GM18519 (cell line): ENCODE measurements around the gene EFNA5.

Experiments used
- ATAC-seq: cut with Tn5 transposase; IDR thresholded peaks from one replicate; pipeline ENCODE4 v1.9.1; 2021; ENCODE audit warnings: mild to moderate bottlenecking, moderate library complexity; ENCODE audit not compliant: unreplicated experiment, low FRiP score

EFNA5 gene

DNA sequence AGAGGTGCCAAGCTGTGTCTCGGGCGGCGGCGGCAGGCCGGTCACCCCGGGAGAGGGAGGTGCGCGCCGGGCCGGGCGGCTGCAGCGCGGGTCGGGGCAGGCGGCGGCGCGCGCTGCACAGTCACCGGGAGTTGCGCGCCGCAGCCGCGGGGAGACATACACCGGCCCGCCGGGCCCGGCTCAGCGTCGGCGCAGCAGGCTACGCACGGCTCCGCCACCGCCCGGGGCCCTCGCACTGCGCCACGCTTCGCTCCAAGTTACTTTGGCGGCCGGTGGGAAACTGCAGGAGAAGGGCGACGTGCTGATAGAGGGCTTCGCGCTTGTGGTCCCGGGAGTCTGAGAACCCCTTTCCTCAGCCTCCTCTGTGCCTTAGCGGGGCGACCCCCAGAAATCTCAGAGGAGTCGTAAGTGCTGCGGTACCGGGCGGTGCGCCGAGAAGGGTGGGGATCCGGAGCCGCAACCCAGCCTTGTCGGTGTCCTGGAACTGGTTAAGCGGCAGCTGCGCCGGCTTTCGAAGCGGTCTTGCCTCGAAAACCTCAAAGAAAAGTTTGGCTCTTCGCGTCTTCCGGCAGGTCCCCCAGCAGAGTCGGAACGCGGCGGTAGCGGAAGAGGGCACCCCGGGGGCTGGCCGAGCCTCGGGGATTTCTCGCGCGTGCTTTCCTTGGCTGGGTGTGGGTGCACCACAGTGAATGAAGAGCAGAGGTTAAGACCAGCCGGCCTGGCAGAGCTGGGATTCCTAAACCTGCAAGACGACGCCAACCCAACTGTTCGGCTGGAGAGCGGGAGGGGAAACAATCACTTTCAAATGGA lies at the start of gene EFNA5:
Gene EFNA5 (minus strand): TSS at position 6 of the 810 bp plus-strand sequence.
- no peak for ATAC-seq

DNA sequence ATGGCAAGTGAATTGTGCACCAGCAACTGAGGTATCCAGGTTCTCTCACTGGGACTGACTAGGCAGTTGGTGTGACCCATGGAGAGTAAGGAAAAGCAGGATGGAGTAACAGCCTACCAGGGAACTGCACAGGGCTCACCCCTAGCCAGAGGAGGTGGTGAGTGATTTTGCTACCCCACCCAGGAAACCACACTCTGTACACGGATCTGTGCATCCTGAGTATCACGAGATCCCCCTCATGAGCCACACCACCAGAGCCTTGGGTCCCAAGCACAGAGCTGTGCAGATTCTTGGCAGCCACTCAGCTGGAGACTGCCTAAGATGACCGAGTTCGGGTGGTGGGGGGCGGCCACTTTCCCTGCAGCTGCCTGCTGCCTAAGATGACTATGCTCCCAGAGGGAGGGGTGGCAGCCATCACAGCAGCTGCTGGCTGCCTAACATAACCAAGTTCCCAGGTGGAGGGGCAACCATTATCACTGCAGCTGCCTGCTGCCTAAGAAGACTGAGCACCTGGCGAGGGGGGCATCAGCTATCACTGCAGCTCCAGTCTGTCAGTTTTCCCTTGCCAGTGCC lies 48.4 kb upstream of the EFNA5 start:
- no peak for ATAC-seq

DNA sequence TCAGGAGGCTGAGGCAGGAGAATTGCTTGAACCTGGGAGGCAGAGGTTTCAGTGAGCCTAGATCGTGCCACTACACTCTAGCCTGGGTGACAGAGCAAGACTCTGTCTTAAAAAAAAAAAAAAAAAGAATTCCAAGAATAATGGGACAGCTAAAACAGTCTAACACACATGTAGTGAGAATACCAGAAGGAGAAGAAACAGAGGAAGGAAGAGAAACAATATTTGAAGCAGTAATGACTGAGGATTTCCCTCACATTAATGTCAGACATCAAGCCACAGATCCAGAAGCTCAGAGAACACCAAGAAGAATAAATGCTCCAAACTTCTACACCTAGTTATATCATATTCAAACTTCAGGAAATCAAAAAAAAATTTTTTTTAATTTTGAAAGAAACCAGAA lies 47.1 kb upstream of the EFNA5 start:
- ATAC-seq = no peak

DNA sequence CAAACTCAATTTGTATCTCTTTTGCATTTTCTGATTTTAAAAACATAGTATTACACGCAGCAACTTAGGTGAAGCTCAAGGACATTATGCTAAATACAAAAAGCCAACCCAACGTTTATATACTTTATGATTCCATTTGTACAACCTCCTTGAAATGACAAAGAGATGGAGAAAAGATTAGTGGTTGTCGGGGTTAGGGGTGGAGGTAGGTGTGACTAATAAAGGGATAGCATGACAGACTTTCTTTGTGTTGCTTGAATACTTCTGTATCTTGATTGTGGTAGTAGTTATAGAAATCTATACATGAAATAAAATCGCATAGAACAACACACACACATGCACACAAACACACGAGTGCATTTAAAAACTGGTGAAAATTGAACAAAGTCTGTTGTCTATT lies 42.5 kb upstream of the EFNA5 start:
- no peak for ATAC-seq

DNA sequence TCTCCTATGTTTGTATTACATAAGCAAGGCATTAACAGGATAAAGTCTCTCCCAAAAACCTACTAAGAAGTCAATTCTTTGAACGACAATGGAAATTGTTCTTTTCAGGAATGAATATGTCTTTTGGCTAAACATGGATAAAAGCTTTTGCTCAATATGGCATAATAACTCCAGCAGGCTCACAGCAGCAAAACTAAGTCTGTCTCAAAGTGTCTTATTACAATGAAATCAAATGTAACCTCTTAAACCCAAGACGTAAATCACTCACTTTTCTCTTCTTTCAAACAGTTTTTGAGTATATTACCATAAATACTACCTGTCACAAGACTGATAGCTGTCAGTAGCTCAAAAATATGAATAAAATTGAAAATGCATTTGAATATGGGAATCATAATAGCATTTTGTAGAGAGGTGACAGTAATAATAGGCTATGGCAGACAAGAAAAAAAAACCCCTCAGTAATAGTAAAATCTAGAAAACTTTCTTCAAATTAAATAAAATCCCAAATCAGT lies 41.7 kb upstream of the EFNA5 start:
- no peak for ATAC-seq

DNA sequence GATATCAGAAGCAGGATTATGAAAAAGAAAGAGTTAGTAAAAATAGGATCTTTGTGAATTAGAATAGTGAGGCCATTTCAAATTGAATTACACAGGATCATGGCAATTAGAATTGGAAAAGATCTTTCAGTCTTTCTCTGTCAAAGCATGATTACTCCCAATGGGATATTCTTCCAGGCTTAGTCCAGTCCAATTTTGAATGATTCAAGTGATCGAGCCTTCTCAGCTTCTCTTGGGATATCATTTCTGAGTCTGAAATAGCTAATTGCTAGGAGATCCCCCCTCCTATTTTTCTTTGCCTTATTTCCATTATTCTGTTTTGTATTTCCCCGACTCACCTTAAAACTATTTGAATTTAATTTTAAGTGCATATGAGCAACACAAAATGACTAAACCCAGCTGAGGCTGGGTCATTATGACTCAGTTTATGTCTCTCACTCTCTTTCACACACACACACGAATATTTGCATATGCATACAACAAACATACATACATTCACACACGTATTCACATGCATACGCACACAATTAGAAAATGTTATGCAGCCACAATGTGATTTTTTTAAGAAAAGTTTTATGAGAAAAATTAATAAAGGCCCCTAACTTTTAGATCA lies 34.8 kb upstream of the EFNA5 start:
- ATAC-seq = no peak

DNA sequence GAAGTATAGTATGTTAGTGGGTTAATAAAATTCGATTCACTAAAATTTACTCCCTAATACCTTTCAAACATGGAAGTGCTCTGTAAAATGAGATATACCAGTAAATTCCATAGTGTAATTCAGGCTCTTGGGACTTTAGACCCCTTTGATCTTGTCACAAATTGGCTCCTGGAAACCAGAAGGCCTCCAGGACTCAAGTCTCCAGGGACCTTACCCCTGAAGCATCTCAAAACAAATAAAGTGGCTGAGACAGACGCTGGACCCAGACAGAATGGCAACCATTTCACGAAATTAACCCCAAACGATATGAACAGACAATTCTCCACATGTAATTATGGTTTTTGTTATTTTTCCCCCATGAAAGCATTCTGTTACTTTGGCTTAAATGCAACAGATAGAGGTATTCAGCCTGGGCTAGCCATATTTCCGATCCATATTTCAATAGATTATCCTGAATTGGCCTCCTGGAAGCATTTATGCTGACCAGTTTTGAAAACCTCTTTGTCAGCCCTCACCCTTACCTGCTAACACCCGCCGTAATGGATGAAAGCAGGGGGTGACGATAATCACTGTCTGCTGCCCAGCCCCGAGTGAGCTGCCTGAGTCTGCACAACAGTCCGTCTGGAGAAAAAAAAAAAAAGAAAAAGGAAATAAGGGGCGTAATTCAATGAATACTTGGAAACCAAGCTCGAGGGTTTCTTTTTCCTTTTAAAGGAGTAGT lies 34.1 kb upstream of the EFNA5 start:
- ATAC-seq = no peak

DNA sequence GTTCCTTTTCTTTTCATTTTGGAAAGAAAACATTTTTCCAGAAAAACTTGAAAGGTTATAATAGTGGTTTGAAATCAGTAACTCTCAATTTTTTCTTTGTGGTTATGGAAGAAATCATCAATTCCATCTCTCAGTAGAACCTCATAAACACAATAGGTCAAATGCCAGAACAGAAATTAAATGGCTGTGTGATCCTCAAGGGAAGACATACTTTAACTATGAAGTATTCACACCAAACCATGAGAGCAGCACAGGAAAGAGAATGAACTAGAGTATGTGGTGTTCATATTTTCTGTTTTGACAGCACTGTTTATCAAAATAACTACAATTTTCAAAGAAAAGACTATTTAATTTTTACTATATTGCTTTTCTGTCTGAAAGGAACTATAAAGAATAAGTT lies 29.7 kb upstream of the EFNA5 start:
- ATAC-seq = no peak

DNA sequence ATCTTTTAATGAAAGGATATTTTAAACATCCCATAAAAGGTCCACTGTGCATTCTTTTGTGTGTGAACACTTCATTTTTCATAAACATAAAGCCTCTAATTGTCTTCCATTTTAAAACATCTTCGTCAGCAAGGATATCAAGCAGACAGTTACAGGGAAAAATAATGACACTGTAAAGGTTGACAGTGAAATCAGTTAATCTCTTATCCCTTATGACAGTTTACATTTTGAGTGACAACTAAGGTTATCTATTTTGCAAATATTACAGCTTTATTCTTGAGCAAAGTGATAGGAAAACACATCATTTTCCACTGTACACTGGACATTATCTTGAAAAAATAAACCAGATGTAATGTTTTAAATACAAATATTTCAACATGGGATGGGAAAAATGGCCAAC lies 28.7 kb upstream of the EFNA5 start:
- ATAC-seq = no peak

DNA sequence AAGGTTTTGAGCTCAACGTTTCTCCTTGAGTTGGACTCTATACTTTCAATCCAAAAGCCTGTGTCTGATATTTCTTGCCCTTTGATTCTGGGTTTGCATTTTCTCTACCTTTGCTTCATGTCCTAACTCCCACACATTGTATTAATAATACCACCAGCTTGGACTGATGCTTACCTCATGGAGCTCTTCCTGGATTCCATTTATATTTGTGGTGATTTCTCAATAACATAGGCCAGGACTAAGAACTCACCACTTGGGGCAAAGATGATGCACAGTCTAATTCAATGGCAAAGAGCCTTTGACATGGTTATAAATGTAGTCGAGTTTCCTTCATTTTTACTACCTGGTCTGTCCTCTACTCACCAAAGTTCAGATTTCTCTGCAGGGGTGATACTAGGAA lies 27.5 kb upstream of the EFNA5 start:
- no peak for ATAC-seq

DNA sequence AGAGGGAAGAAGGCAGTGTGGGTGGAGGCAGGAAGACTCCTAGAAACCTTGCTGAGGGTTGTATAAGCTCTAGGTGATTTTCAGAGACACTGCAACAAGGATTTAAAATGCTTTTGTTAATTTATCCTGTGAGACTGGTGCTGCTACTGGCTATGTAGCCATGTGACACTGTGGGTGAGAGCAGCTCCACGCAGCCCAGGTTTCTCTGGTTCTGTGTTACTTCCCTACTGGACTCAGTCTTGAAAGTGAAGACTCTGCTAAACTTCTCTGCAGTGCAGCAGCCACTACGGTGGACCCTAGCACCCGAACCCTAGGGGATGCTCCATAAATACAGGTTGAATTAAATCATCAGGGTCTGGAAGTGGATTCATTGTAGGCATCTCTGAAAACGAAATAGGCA lies 25.8 kb upstream of the EFNA5 start:
- no peak for ATAC-seq

DNA sequence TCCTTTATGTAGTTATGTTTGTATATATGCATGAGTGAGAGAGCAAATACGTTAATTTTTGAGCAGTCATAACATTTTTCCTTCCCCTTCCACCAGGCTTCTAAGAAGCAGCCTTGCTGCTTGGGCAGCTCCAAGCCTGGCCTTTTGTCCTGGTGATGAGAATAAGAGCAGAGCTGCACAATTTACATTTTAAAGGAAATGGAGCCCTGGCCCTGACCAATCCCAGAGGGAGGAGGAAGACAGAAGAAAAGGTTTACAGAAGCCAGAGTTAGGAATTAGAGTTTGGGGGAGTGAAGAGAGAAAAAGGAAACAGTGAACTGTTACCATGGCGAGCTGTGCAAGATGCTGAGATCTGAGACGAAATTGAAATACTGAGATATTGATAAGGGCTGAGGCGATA lies 25.3 kb upstream of the EFNA5 start:
- no peak for ATAC-seq

DNA sequence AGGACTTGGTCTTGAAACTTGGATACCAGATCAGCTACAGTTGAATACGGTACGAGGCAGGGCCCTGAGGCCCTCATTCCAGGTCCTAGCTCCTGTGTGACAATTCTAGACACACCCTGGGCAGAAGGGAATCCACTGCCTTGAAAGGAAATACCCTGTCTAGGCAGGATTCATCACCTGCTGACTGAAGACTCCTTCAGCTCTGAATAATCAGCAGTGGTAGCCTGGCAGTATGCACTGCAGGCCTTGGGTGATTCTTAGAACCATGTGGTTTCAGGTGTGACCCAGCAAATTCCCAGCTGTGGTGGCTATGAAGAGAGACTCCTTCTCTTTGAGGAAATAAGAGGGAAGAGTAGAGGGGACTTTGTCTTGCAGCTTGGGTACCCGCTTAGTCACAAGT lies 17.2 kb upstream of the EFNA5 start:
- no peak for ATAC-seq

DNA sequence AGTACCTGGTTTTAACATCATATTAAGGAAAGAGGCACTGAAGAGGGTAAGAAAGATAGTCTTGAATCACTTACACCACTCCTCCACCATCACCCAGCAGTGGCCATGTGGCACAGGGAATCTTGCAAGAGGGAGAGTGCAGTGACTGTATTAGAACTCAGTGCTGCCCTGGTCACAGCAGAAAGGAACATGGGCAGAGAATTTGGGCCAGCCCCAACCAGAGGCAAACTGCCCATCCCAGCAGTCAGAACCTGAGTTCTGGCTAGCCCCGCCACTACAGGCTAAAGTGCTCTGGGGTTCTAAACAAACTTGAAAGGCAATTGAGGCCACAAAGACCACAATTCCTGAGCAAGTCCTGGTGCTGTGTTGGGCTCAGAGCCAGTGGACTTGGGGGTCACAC lies 16.7 kb upstream of the EFNA5 start:
- ATAC-seq = no peak

DNA sequence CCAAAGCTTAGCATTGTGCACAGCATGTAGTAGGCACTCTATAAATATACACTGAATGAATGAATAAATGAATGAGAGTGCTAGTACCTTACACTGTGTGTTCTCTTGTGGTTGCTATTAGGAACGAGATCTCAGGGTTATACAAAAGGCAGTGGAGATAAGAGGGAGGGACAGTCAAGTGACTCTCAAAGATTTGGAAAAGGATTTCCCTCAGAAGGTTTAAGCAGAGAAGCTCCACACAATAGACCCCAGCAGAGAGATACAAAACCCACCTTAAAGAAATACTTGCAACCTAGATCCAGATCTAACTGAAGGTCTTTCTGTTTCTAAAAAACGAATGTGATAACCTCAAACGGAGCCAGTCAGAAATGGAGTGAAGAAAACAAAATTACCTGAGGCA lies 11.8 kb upstream of the EFNA5 start:
- no peak for ATAC-seq

DNA sequence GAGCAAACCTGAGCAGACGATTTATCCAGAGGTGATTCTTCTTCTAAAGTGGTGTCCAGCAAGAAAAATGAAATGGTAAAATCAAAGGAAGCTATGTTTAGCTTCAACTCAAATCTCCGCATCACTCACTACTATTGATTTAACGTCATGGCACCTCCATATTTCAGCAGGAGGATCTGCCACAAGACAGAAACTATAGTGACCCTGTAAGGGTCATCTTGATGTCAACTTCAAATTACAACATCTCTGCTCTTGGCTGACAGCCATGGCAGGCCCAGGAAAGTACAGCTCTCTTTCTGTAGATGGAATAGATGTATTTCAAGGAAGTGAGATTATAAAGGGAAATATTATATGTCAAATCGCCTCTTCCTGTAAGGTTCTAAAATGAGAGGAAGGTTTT lies 10.1 kb upstream of the EFNA5 start:
- ATAC-seq = no peak

DNA sequence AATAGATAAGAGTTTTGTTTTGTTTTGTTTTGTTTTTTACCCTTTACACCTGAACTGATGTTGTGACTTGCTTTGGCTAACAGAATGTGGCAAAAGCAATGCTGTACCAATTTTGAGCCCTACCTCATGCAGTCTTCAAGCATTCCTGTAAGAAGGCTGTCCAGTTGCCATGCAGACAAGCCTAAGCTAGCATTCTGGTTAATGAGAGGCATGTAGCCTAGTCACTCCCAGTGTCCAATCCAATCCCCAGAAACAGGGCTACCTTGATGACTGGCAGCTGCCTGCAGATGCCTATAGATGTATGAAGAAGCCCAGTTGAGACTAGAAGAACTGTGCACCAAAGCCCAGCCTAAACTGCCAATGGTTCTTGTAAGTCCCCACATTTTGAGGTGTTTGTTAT lies 9.4 kb upstream of the EFNA5 start:
- no peak for ATAC-seq

DNA sequence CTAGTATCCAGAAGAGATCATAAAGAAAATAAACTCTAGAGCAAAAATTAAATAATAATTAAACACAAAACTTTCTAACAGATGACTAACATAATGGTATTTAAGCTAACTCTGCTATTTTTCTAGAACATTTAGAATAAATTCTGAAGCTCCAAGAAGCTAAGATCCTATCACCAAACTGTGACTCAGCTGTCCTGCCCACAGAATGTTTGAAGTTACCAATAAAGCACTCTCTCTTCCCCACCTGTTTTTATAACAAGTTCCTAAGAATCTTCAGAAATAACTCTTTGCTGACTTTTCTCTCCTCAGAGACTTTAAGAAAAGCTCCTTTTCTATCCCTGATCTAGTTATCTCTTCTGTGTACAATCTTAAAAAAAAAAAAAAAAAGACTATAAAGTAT lies 6.0 kb upstream of the EFNA5 start:
- ATAC-seq = no peak

DNA sequence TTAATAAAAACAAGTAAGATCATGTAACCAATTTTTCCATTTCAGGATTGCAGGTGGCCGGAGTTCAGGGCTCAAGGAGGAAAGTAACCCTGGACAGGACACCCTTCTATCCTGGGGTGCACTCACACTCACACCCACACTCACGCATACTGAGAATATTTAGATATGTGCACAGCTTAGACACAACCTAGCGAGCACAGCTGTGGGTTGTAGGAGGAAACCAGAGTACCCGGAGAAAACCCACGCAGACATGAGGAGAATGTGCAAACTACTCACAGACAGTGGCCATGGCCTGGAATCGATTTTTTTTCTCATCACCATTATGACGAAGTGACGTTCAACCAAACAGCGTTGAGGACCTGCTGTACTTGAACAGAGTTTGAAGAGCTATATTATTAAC lies 4.5 kb upstream of the EFNA5 start:
- ATAC-seq = no peak

DNA sequence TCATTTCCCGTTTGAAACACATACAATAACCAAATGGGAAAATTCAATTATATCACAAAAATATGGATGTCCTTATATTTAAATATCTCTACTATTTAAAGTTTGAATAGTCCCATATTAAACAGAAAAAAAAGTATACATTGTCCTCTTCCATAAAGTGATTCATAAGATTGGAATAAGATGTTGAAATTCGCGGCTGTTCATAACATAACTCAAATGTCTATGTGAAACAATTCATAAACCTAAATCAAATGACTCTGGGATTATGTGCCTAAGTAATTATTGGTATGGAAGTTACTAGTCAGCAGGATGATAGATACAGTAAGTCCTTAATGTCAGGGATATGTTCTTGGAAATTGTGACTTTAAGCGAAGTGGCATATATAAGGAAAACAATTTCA lies 3.9 kb upstream of the EFNA5 start:
- ATAC-seq = no peak
